CD4-positive, alpha-beta T cell treated with Interleukin-12 subunit alpha and Interleukin-12 subunit beta, for 1 hour (primary cell): ENCODE data around the gene POLR3G.
A peak's percentile ranks its signal among the peaks of the same experiment; 100 is the strongest.

Experiments
- DNase-seq: peaks from one replicate; pipeline ENCODE4 v3.0.0-alpha.2; 2020

POLR3G gene

GRCh38 chr5:90504743-90505142 is 30.1 kb downstream of the POLR3G start:
- no peak for DNase-seq

GRCh38 chr5:90506221-90506620 is 31.6 kb downstream of the POLR3G start:
- no peak for DNase-seq

- DNase-seq, result no peak
These were observed 35.8 kb downstream of the POLR3G start for GRCh38 chr5:90510438-90510837.

GRCh38 chr5:90514520-90514919 is 39.9 kb downstream of the POLR3G start:
- DNase-seq, result no peak

GRCh38 chr5:90518661-90519060 is 44.0 kb downstream of the POLR3G start:
- DNase-seq, result no peak

- no peak for DNase-seq
These were observed 44.4 kb downstream of the POLR3G start for GRCh38 chr5:90519081-90519480.

GRCh38 chr5:90528601-90529193 is 54.0 kb downstream of the POLR3G start:
- peak; percentile 45 for DNase-seq

- DNase-seq, result peak; percentile 96
These were observed 54.7 kb downstream of the POLR3G start, which contains the start of gene LYSMD3 for GRCh38 chr5:90529194-90529938. TSS of gene LYSMD3 (minus strand) at chr5:90529584. CDS start at chr5:90525289, 4,295 bp downstream.

- DNase-seq, result no peak
These were observed 55.4 kb downstream of the POLR3G start for GRCh38 chr5:90529939-90530677.

GRCh38 chr5:90530736-90531487 is 56.2 kb downstream of the POLR3G start:
- no peak for DNase-seq

GRCh38 chr5:90533794-90534193 is 59.1 kb downstream of the POLR3G start:
- no peak for DNase-seq

GRCh38 chr5:90534922-90535321 is 60.3 kb downstream of the POLR3G start:
- DNase-seq, result no peak

GRCh38 chr5:90542827-90543519 is 68.3 kb downstream of the POLR3G start:
- no peak for DNase-seq

GRCh38 chr5:90545511-90545910 is 70.8 kb downstream of the POLR3G start:
- no peak for DNase-seq

- no peak for DNase-seq
These were observed 71.7 kb downstream of the POLR3G start for GRCh38 chr5:90546216-90546837.

- no peak for DNase-seq
These were observed 72.4 kb downstream of the POLR3G start for GRCh38 chr5:90547072-90547536.

- no peak for DNase-seq
These were observed 73.5 kb downstream of the POLR3G start for GRCh38 chr5:90548069-90548593.

GRCh38 chr5:90549223-90549622 is 74.6 kb downstream of the POLR3G start:
- no peak for DNase-seq

GRCh38 chr5:90549729-90550275 is 75.1 kb downstream of the POLR3G start:
- DNase-seq, result no peak

- no peak for DNase-seq
These were observed 76.3 kb downstream of the POLR3G start for GRCh38 chr5:90550963-90551362.

- DNase-seq, result no peak
These were observed 76.7 kb downstream of the POLR3G start for GRCh38 chr5:90551376-90551775.
